Fibroblast of peridontal ligament (primary cell): Measurements from ENCODE around the gene GRM4.

Experiments
- DNase-seq: peaks from one replicate; pipeline ENCODE4 v3.0.0-alpha.2; 2010; ENCODE audit errors: extremely low read depth

Gene GRM4

DNA sequence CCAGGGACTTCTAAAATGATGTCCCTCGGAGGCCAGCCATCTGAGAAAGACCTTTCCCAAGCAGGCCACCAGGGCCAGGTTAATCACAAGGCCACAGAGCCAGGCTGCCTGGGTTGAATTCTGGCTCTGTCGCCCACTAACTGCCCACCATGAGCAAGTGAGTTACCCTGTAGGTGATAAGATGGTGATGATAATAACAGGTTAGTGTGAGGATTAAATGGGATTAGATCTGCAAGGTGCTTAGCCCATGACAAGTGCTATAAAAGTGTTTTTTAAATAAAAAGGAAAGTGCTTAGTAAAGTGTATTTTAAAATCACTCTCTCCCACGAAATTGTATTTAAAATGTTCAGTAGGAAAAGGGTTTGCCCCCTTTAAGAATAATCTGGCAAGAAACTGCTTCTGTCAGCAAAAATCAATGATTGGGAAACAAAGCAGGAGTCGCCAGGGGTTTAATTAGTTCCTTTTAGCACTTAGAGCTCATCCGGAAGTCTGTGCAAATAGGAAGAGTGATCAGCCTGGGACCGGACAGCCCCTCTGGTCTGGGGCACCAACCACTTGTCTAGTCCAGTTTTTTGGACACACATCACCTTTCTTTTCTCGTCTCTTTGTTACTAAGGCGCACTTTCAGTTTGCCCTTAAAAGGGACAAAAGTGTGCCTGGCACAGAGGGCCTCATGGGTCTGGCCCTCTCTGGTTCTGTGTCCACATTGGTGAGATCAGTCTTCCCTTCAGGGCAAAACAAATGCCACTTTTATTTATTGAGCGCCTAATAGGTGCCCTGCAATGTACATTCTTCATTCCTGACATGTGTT is 150.4 kb downstream of the GRM4 start:
- no peak for DNase-seq

DNA sequence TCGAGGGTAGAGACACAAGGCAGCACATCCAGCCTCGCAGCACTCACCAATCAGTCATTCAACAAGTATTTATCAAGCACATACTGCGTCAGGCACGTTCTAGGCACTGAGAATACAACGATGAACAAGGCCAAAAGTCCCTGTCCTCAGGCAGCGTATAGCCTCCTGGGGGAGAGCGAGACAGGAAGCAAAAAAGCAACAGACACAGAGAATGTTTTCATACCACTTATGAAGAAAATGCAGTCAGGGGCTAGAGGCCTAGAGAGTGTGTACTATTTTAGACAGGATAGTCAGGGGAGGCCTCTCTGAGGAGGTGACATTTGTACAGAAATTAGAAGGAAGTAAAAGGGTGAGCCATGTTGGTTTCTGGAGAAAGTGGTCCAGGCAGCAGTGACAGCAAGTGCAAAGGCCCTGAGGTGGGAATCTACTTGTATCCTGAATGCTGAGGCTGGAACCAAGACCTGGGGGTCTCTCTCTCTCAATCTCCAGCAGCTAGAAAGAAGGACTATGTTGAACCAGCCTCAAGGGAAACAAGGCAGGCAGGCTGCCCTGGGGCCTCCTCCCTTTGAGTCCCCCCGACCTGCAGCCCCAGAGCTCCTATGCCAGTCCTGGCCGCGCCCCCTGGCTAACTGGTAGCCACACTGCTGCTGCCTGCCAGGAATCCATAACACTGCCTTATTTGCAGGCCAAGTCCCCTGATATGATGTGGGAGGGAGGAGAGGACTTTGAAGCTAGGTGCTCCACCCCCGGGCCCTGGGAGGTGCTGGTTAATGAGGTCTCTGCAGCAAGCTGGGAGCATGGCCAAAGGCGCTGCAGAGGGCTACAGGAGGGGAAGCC is 151.2 kb downstream of the GRM4 start:
- DNase-seq, result no peak

DNA sequence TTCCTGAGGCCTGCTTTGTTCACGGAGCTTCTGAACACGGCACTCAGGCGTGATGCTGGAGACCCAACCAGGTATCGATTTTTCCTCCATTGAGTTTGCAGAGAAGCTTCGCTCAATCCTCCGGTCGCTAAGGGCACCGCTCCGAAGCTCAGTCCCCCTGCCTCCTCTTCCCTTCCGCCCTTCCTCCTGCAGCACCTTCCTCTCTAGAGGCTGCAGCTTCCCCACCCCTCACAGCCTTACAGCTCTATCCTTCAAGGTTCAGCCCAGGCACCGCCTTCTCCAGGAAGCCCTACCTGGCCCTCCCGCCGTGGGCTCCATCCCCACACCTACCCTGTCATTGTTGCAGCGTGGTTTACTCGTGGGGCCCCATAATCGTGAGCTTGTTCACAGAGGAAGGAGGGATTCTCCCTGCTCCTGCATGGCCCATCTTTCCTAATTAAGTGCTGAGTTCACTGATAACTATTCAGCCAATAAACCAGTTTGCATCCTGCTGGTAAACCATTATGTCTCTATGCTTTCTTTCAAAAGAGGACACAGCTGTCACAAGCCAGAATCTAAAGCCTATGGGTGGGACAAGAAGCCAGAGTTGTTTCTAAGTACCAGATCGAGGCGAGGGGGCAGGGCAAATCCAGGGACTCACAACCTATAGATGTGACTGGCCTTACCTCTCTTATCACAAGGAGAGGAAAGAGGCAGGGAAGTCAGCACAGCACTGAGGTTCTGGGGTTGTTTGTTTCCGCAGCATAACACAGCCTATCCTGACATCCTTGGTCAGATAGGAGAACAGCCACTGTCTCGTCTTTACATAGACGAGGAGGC is 152.0 kb downstream of the GRM4 start:
- no peak for DNase-seq

DNA sequence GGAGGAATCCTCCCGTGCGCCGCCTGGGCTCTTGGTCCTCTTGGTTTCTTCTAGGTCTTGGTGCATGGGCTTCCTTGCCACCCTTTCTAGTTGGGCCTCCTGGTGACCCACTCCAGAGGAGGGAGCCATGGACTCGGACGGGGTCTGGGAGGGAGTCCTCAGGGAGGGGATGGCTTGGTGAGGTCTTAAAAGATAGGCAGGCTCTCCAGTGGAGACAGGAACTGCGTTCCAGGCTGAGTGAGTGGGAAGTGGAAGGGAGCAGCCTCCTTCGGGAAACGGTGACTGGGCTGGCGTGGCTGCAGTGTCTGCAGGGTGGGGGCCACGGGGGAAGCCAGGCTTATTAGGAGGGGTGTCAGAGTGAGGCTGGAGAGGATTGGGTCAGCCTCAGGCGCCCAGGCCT is 152.8 kb downstream of the GRM4 start:
- DNase-seq, result no peak

DNA sequence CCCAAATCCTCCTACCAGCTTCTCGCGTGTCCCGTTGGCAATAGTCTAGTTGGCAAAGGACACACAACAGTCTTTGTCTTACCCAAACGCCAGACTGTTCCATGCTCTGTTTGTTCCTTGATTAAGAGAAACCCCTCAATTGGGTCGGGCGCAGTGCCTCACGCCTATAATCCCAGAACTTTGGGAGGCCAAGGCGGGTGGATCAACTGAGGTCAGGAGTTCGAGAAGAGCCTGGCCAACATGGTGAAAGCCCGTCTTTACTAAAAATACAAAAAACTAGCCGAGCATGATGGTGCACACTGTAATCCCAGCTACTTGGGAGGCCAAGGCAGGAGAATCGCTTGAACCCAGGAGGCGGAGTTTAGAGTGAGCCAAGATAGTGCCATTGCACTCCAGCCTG is 153.7 kb downstream of the GRM4 start:
- no peak for DNase-seq

DNA sequence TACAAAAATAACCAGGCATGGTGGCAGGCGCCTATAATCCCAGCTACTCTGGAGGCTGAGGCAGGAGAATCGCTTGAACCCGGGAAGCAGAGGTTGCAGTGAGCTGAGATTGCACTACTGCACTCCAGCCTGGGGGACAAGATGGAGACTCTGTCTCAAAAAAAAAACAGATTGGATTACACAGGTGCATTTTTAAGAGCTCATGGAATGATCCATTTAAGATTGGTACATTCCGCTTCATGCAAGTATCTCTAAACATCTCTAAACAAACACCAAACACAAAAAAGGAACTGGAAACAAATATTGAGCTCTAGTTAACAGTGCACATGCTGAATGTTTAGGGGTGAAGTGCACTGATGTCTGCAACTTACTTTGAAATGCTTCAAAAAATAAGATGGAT is 154.3 kb downstream of the GRM4 start:
- DNase-seq, result no peak

DNA sequence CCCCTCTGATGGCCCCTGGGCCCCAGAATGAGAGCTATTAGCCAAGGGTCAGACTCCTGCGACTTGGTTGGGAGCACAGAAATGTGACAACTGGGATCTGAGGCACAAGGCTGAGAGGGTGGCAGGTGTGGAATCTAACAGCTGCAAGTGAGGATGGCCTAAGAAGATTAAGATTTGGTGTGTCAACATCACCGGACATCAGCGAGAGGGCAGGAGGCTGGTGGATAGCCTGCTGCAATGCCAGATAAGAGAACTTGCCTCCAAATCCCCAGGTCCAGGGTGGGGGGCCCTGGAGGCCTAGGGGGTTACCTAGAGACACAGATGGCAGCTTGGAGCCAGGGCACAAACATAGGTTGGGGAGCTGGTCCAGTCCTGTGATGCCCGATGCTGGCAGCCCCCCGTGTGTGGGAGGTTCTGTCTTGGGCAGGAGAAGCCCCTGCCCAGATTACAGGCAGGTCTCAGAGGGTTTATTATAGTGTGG is 155.8 kb downstream of the GRM4 start:
- DNase-seq, result no peak

DNA sequence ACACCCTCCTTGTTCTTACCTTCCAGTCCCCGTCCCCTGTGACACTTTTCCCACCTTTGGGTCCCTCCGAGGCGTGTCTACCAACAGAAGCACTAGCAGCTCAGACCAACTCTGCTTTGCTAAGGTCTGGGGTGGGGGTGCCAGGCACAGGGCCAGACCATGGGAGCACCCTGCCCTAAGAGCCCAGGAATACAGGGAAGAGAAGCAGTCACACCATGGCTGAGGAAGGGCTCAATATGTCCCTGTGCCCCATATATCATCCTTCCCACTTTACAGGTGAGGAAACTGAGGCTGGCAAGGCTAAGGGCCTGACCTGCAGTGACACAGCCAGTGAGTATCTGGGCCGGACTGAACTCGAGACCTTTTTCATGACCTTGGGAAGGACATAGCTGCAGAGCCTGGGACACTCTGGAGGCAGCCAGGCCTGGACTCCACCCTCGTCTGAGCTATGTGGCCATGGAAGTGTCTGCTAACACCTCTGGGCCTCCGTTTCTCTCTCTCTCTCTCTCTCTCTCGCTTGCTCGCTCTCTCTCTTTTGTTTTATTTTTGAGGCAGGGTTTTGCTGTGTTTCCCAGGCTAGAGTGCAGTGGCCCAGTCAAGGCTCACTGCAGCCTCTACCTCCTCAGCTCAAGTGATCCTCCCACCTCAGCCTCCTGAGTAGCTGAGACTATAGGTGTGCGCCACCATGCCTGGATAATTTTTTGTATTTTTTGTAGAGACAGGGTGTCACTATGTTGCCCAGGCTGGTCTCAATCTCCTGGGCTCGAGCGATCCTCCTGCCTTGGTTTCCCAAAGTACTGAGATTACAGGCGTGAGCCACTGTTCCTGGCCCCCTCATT is 156.7 kb downstream of the GRM4 start:
- no peak for DNase-seq

DNA sequence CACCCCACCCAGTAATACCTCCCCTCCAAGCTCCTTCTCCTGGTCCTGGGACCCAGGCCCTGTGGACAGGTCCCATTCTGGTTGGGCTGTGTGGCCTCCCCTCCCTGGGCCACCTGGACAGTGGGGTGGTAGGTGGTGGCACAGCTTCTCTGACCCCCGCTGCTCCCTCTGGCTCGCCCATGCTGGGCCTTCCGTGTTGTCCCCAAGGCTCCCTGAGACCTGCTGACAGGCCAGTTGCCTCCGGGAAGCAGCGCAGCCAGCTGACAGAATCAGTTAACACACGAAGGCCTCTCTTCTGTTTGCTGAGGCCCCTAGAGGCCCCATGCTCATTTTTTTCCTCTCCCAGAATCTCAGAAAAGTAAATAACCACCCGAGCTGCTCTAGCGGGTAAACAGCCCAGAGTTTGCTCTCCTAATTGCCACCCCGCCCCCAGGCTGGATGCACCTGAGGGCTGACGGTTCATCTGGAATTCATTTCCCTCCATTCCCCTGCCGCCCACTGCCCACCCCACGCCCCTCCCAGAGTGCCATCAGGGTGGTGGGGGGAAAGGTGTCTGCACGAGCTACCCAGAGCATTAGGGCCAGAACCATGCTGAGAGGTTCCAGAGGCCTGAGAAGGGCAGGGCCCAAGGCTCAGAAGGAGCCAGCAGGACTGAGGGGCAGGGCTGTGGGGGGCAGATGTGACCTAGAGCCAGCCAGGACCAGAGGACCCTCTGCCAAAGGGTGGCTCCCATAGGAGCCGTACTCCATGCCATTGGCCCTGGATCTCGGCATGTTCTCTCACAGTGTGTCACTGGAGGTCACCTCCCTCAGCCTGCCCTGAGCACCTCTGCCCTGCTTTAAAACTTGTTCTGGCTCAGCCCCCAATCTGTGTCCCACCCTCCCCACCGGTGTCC is 157.5 kb downstream of the GRM4 start:
- no peak for DNase-seq

DNA sequence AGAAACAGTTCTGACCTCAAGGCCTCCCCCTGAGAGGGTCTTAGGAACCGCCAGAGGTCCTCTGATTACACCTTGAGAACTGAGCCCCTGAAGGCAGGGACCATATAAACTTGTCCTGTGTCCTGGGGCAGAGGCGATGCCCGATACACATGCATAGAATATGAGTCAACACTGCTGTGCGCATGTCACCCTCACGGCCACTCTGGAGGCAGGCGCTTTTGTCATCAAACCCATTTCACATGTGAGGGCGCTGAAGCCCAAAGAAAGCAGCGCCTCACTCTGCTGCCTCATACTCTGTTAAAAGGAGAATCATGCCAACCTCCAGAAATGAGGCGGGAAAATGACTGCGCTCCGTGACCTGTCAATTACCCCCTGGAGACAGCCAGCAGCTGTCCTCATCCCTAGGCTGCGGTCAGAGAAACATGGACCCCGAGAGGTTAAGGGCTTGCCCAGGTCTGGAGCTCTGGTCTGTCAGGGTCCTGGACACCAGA is 158.3 kb downstream of the GRM4 start:
- DNase-seq, result no peak

DNA sequence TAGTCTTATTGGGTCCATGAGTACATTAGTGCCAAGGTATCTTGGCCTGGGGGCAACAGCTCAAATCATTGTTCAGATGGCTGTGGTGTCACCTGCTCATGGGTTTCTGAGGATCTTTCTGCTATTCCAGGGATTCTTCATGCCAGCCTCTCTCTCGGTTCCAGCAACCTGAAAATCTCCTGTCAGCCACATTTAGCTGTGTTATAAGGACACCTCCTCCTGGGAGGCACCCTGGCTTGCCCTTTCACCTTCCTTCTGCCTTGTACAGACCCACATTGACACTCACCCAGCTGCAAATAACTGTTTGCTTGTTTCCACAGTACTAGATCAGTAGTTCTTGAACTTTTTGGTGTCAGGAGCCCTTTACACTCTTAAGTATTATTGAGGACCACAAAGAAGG is 159.9 kb downstream of the GRM4 start:
- no peak for DNase-seq

DNA sequence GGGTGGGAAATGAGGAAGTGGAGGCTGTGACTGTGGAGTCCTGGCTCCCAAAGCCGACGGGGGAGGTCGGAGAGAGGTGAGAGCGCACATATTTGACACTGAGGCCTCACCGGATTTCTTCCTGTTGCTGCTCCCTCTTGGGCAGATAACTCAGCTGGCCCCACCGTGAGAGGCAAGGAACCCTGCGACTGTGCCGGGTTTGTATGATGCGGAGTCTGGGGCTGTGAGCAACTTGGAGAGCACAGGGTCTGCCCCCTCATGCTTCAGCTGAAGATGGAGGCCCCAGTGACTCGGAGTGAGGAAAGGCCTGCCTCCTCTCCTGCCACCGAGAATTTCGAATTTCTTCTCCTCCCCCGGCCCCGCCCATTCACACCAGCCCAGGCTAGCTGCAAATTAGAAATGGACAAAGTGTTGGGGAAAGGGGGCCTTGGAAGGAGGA is 160.6 kb downstream of the GRM4 start:
- no peak for DNase-seq

DNA sequence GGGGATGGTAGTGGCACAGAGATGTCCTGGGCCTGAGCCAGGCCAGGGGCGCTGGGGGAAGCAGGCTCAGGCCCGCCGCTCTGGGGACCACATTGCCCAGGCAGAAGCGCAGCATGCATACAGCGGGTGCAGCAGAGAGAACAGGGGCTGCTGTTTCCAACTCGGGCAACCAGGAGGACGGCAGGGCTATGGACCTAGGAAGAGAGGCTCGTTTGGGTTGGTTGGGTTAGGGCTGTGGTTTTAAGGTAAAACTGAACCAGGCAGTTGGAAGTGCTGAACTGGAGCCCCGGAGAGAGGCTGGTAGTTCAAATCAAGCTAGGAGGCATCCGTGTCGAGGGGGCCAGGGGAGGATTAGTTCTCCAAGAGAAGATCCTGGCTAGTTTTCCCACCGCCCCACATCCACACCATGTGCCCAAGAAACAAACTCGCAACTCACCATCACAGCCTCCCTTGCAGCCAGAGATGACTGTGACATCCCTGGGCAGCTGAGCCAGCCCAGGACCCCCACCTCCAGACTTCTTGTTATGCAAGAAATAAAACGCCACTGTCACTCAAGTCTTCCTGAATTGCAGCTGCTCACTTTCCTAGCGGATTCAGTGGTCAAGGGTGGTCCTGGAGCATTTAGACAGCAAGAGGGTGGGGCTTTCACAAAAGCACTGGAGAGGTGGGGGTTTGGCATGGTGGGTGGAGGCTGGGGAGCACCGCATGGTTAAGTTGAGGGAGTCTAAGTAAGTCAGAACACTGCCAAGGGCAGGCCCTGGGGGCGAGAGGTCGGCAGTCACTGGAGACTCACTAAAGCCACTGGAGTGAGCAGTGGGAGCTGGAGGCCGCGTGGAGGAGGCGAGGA is 161.2 kb downstream of the GRM4 start:
- DNase-seq, result no peak

DNA sequence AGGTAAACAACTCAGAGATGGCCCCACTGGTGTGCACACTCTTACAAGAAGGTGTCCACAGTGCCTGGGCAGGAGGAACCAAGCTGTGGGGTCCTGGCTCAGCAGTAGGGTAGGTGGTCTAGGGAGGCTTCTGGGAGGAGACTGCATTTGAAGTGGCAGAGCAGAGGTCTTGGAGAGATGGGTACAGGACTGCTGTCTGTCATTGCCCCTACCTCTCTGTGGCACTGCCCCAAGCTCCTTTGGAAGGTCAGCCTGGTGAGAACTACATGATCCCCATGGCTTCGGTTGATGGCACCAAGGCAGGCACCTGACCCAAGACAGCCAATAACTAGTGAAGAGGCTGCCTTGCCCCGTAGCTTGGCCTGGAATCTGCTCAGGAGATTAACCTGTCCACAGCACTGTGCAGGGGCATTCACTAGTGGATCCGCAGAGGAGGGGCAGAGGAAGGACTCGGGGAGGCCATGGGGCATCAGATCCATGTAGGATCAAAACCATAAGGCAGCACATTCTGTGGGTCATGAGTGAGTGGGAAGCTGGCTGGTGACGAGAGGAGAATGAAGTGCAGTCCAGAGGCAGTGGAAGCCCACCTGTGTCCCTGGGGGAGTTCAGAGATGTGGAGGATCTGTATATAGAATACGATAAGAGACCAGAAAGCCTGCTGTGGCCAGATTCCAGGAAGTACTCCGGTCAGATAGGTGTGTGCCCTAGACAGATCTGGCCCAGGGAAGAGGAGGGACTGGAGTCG is 162.0 kb downstream of the GRM4 start:
- DNase-seq, result no peak

DNA sequence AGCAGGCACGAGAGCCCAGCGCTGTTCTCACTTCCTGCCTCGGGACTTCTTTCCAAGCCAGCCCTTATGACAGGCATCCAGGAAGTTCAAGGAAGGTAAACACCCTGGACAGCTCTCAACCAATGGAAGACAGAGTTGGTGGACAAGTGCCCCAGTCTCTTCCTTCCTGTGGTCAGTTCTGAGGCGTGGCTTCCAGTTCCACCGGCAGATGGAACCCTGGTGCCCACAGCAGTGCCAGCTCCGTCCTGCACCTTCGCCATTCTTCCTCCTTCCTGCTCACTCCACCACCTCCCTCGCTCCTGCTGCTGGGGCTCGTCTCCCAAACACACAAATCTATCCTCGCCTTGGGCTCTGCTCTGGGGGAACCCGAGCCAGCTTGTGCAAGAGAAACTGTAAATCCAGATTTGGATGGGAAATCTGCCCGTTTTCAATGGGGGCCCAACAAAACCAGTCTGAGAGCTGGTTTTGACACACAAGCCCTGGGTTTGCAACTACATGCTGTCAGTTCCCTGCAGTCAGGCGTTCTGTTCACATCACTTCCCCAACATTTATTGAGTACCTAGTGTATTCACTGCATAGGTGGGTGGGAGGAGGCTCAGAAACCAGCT is 162.7 kb downstream of the GRM4 start:
- no peak for DNase-seq

DNA sequence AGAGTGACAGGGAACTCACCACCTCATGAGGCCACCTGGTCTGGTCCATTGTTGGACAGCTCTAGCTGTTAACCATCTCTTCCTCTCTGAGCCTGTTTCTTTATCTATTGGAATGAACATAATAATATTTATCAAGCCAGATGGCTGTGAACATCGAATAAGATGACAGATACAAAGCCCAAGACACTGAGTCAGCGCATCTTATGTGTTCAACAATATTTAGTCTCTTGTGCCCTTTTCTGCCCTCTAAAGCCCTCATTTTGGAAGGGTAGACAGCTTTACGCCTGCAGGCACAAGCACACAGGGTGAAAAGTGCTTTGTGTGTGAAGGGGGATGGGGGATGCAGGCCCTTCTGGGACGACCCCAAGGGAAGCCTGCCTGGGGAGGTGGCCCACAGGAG is 164.0 kb downstream of the GRM4 start:
- DNase-seq, result no peak

DNA sequence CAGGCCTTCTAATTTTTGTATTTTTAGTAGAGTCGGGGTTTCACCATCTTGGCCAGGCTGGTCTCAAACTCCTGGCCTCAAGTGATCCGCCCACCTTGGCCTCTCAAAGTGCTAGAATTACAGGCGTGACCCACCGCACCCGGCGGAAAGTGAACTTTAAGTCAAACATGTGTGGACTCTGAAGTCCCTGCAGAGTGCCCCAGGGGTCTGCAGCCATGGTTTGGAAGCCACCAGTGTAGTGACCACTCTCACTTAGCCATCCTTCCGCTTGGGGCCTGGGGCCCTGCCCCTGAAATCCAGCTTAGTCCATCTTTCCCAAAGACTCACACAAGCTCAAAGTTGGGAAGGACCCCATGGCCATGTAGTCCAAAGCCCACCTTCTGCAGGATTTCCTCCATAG is 164.5 kb downstream of the GRM4 start:
- DNase-seq, result no peak
